Fibroblast of the aortic adventitia (primary cell): ENCODE results near the gene HTT. TPM values are rescaled to one million over a fixed set of nuclear protein-coding genes. Genes with fewer than 3 reads are reported as not detected.
A peak's percentile ranks its signal among the peaks of the same experiment; 100 is the strongest.

Source experiments
- DNase-seq: peaks from one replicate; pipeline ENCODE4 v3.0.0-alpha.2; 2010; ENCODE audit warnings: low read depth
- H3K4me3 ChIP-seq: 2 replicates; pipeline ENCODE4 v1.5.1; 2011; ENCODE audit warnings: low read depth, mild to moderate bottlenecking, control low read depth, low read length, moderate library complexity
- CTCF ChIP-seq: IDR thresholded peaks from 2 replicates; pipeline ENCODE4 v1.5.1; 2011; ENCODE audit warnings: mild to moderate bottlenecking, low read length, control low read depth, inconsistent platforms; ENCODE audit not compliant: insufficient read depth
- small RNA-seq: library from RNA; depleted of rRNA; stranded (forward); fragments of <200 nt; gene quantifications from one replicate; pipeline ENCODE3, GENCODE V24; 2012
- total RNA-seq: library from RNA; depleted of rRNA; stranded (reverse); fragments of >200 nt; gene quantifications from 2 replicates; pipeline ENCODE4 v1.2.3, GENCODE V29; 2012; ENCODE audit warnings: low replicate concordance

HTT gene
- total RNA-seq, 1 donor: 49.9 TPM

GRCh38 chr4:3291969-3292570 lies 217.6 kb downstream of the HTT start:
- peak; percentile 18 for DNase-seq
- peak overlapping the region; percentile 86 for H3K4me3 ChIP-seq
- no peak for TF ChIP-seq CTCF

- no peak for TF ChIP-seq CTCF
- peak within 1 kb of the TSS; percentile 86 for H3K4me3 ChIP-seq
- peak; percentile 90 for DNase-seq
Measured at GRCh38 chr4:3292571-3293400, 218.3 kb downstream of the HTT start, which contains the start of gene RGS12. TSS of gene RGS12 (plus strand) at chr4:3293021. CDS start at chr4:3316171, 23,150 bp downstream.

Small RNA genes lying within 50 kb of the gene (small RNA-seq; reads per million reads assigned to genes)
- not detected for gene RF02134
- not detected for gene RF02135
- not detected for gene RNU6-204P

Other genes with a start within 250 kb of the HTT start
- 168 and 591 TPM in 2 replicates for gene ADD1, start 230.8 kb upstream of the HTT start, total RNA-seq
- gene NOP14, start 111.3 kb upstream of the HTT start, total RNA-seq: 25.6 and 46.7 TPM in 2 replicates
- 8.6 and 16.5 TPM in 2 replicates for gene GRK4, start 111.1 kb upstream of the HTT start, total RNA-seq
- gene HTT-AS, start 143 bp upstream of the HTT start, total RNA-seq: not detected in 2 replicates
- gene MSANTD1, start 174.5 kb downstream of the HTT start, total RNA-seq: 0.41 and 0.63 TPM in 2 replicates
- 15.1 and 36.7 TPM in 2 replicates for gene RGS12, start 218.3 kb downstream of the HTT start, total RNA-seq